ENCODE results near the gene GSTK1.

DNA sequence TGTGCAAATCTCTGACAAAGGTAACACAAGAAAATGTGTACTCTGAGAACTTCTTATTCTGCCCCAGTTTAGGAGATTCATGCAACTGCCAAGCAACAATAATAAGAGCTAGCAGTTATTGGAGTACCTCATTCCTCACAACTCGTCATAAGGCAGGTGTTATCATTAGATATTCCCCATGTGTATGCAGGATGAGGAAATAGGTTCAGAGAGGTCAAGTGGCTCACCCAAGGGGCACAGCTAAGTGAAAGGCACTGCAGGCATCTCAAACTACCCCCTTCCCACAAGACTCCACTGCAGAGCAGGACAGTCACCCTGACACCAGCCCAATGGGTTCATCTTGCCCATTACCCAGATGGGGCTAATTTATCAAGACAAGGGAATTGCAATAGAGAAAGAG, 1.3 kb upstream of the GSTK1 start:
- TF ChIP-seq, protein P1, sequence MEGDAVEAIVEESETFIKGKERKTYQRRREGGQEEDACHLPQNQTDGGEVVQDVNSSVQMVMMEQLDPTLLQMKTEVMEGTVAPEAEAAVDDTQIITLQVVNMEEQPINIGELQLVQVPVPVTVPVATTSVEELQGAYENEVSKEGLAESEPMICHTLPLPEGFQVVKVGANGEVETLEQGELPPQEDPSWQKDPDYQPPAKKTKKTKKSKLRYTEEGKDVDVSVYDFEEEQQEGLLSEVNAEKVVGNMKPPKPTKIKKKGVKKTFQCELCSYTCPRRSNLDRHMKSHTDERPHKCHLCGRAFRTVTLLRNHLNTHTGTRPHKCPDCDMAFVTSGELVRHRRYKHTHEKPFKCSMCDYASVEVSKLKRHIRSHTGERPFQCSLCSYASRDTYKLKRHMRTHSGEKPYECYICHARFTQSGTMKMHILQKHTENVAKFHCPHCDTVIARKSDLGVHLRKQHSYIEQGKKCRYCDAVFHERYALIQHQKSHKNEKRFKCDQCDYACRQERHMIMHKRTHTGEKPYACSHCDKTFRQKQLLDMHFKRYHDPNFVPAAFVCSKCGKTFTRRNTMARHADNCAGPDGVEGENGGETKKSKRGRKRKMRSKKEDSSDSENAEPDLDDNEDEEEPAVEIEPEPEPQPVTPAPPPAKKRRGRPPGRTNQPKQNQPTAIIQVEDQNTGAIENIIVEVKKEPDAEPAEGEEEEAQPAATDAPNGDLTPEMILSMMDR (optimal IDR thresholded peaks at IDR 0.05 in 1 of 3, IDR thresholded peaks at IDR 0.05 in 1 of 3, conservative IDR thresholded peaks at IDR 0.05 in 1 of 3; ENCODE audit: extremely low read depth in 1 of 3, insufficient read depth in 2 of 3, low read length in 3 of 3): no peak
- TF ChIP-seq EZH2 (IDR thresholded peaks at IDR 0.05; ENCODE audit: low read length): no peak
